ENCODE data around the gene MICU1.
A peak's percentile ranks its signal among the peaks of the same experiment; 100 is the strongest.
"Not testable (repeated sequence)": the region's sequence is repeated elsewhere in the genome, so short reads cannot be mapped to it uniquely, and the experiment has no call there.

MICU1 gene

DNA sequence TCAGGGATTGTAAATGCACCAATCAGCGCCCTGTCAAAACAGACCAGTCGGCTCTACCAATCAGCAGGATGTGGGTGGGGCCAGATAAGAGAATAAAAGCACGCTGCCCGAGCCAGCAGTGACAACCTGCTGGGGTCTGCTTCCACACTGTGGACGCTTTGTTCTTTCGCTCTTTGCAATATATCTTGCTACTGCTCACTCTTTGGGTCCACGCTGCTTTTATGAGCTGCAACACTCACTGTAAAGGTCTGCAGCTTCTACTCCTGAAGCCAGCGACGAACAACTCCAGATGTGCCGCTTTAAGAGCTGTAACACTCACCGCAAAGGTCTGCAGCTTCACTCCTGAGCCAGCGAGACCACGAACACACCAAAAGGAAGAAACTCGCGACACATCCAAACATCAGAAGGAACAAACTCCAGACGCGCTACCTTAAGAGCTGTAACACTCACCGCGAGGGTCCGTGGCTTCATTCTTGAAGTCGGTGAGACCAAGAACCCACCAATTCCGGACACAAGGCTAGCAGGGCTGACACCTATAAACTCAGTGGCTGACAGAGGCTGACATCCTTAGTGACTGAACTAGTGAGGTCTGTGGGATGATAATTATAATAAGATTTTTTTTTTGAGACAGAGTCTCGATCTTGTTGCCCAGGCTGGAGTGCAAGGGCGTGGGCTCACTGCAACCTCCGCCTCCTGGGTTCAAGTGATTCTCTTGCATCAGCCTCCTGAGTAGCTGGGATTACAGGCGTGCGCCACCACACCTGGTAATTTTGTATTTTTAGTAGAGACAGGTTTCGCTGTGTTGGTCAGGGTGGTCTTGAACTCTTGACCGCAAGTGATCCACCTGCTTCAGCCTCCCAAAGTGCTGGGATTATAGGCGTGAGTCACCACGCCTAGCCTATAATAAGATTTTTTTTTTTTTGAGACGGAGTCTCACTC is 298.9 kb downstream of the MICU1 start:
- DNase-seq (ENCODE audit: low read depth) = not testable (repeated sequence)

DNA sequence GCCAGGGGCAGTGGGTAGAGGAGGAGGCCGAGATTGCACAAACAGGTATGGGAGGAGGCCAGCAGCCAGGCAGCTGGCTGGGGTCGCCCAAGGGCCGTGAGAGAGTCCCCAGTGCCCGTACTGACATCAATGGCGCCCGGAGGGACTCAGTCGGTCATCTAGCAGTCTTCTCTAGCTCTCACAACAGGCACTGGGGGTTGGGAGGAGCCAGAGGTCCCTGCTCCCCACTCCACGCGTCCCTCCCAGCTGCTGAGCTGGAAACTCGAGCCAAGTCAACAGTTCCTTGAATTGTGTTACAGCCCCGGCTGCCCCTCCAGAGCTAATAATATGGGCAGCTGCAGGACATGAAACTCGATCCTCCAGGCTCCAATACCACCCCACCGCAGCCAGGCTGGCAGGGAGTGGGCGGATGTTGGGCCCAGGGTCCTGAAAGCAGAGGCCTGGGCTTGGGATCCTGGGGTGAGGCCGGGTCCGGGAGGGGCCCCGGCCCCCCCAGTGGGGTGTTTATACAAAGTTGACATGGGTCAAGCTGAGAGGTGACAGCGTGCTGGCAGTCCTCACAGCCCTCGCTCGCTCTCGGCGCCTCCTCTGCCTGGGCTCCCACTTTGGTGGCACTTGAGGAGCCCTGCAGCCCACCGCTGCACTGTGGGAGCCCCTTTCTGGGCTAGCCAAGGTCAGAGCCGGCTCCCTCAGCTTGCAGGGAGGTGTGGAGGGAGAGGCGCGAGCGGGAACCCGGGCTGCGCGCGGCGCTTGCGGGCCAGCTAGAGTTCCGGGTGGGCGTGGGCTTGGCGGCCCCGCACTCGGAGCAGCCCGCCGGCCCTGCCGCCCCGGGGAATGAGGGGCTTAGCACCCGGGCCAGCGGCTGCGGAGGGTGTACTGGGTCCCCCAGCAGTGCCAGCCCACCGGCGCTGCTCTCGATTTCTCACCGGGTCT is 300.4 kb downstream of the MICU1 start:
- DNase-seq (ENCODE audit: low read depth) = not testable (repeated sequence)

DNA sequence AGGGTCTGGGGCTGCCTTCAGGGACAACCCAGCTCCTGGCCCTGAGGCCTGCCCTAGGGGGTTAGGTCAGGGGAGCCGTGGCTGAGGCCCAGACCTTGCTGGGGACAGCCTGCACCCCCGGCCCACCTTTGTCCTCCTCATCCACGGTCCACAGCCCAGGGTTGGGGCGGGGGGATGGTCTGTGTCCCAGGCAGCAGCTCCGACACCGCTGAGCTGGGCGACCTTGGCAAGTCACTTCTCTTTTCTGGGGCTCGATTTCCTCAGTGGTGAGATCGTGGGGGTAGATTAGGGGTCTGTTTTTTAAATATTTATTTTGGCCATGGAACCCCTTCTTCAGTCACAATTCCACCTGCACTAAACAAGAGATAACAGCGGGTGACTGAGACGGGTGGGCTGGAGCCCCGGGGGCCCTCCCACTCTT is 302.1 kb downstream of the MICU1 start:
- no peak for DNase-seq (ENCODE audit: low read depth)

DNA sequence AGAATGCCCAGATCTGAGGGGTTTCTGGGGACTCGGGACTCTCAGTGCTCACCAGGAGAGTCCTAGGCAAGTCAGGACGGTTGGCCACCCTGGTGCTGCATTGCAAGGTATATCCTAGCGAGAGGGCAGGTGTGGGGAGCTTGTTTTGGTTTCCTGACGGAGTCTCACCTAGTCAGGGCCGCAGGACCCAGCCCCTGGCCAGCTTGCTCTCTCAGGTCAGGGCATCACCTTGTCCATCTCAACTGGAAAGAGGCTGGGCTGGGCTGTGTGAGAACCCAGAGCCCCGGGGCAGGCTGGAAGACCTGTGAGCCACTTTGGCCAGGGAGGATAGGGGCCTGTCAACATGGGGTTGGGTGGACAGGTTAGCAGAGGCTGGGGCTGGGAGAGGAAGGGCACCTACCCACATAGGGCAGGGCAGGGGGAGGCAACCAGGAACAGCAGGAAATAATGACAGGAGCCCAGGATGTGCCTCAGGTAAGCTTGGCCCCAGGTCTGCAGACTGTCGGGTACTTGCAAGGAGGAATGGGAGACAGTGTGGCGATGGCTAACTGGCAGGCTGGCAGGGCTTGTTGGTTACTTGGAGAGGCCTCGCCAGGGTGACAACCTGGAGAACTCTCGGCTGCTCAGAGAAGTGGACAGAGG is 302.6 kb downstream of the MICU1 start:
- no peak for DNase-seq (ENCODE audit: low read depth)

DNA sequence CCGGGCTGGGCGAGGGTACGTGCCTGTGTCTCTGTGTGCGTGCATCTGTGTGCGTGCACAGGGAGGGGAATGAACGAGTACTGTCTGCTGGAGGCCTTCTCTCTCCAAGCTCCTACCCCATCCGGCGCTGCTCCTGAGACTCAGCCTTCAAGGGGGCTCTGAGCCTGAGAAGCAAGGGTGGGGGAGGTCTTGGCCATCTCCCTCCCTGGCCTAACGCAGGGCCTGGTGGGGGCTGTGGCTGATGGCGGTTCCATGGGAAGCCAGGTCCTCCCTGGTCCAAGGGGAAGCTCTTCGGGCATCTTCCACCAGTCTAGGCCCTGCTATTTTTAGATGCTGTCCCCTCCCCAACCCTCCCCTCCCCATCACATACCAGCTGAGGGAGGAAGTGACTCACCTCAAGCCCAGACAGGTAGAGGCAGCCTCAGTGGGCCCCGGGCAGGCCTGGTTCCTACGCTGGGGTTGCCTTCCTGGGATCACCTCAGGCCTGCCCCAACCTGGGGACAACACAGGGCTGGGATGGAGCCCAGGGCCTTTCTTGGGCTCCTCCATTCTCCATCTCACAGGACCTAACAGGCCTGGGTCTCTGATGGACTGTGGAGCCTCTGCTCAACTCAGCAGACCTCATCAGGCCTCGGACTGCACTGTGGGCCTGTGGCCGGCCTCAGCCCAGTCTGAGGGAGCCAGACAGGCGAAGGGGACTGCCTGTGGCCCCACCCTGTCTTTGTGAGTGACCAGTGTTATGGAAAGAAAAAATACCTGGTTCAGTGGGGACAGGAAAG is 303.4 kb downstream of the MICU1 start:
- DNase-seq (ENCODE audit: low read depth) = no peak

DNA sequence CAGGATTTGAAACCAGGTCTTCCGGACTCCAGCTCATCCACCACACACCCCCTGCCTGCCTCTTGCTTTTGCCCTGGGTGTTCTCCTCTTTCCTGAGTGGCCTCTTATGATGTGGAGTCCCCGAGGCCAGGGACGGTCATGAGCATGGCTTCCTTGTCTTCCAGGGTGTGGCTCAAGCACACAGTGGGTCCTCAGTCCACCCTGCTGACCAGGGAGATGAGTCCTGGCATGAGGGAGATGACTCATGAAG is 303.9 kb downstream of the MICU1 start:
- no peak for DNase-seq (ENCODE audit: low read depth)

DNA sequence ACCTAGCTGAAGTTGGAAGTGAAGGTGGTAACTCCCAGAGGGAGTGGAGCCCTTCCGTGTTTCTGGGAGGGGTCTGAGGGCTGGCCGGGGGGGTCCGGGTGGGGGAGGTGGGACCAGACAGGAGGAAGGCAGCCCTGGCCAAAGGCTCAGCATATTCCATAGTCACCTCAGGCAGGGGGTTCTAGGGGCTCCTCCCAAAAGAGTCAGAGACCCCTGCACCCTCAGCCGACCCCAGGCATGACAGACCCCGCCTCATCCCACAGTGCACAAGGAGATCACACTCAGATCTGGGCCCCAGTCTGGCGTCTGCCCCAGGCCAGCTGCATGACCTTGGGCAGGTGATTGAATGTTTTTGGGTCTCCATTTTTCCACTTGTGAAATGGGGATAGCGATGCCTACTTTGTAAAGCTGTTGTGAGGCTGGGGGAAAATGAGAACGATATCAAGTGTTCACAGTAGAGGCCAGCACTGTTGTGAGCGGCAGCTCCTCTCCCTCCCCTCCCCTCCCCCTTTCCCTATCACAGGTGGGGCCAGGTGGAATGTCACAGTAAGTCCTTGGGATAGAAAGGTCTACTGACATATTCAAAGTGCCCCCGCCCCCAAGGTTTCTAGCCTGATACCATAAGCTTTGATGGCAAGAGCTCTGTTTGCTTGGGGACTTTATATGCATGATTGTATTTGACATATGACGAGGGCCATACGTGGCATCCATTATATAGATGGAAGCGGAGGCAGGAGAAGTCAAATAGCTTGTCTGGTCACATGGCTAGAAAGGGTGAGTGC is 304.4 kb downstream of the MICU1 start:
- no peak for DNase-seq (ENCODE audit: low read depth)

DNA sequence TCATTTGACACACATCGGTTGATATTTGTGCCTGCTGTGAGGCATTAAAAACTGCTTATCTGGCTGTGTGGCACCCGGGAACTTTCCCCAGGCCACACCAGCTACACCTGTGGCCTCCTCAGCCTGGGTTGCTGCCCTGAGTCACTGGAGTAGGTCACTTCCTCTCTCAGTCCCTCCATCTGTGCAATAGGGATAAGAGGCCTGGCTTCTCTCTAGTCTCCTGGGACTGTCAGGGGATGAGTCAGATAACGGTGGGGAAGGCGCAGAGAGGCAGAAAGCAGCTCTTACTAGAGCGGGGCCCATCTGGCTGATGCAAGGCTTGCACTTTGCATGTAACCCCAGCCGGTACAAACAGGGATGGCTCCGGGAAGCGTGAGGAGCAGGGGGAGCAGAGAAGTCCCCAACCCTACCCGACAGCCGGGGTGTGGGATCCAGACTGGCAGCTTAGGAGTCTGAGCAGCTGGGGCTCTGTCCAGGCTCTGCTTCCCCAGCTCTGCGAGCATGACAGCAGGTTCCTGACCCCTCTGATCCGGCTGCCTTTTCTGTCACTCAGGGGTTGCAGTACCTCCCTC is 305.1 kb downstream of the MICU1 start:
- peak; percentile 99 for DNase-seq (ENCODE audit: low read depth)

DNA sequence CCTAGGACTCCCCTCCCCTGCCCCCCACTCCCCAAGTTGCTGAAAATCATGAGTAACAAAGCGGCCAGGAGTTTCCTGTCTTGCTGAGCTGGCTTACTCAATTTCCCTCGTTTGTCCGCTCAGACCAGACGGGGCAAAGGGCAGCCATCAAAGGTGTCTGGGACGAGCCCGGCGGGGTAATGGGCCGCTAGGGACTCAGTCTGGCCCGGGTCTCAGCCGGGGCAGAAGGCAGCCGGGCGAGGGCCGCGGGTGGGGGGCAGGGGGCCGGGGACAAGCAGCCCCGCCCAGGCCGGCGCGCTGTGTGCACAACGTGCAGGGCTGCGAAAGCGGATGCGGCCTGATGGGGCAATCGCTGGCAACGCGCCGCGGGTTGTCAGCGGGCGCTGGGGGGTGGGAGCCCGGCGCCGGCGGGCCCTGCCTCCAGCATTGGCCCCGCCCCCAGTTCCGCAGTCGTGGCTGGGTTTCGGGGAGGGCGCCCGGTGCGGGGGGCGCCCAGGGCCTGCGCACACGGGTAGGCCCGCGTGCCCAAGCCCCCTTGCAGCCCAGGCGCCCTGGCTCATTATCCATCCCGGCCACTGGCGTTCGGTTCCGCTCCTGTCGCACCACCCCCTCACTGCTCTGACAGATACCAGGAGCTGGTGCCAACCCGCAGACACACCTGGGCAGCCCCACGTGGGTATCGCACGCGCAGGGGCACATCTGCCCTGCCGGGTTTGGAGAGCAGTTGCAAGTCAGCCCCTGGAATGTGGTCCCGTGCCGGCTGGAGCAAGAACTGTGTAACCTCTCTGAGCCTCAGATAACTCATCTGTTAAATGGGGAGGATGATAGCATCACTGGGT is 306.2 kb downstream of the MICU1 start:
- DNase-seq (ENCODE audit: low read depth) = peak; percentile 92

DNA sequence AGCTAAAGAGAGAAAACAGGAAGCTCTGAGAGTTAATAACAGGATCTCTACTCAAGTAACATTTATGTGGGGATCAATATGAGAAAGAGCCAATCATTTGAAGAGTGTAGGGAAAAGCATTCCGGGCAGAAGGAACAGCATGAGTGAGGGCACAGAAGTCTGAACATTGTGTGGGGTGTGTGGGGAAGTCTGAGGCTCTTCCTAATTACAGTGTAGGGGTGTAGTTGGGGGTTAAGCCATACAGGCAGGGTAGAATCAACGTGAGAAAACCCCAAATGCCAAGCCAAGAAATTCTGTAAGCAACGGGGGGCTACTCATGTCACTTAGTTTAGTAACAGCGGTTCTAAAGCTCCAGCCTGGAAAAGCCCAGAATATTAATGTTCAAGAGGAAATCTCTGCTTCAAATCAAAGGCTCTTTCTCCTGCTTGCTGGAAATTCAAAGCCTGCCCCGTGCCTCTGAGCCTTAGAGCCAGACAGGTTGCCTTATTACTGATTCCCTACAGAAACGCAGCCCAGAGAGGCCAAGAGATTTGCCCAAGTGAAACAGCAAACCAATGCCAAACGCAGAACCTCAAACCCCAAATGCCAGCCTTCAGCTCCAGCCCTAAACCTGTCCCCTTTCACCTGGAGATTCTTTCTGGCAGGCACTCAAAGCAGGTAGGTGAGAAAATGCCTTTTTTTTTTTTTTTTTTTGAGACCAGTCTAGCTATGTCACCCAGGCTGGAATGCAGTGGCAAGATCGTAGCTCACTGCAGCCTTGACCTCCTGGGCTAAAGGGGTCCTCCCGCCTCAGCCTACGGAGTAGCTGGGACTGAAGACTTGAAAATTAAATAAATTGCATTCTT is 307.2 kb downstream of the MICU1 start:
- no peak for DNase-seq (ENCODE audit: low read depth)

Measured in EH (cell line).